Tibial nerve (tissue), 4 donors: ENCODE measurements around the gene STRIT1.

ENCODE experiments used
- CTCF ChIP-seq, 5 experiments: fragments of 200-600 bp in 3 of 5; fragments of 450-650 bp in 2 of 5; sonication (generic) in 3 of 5; IDR thresholded peaks; one replicate each; pipeline ENCODE4 v1.5.1; 2016 to 2019; ENCODE audit warnings: antibody characterized with exemption in 5 of 5, mild to moderate bottlenecking in 3 of 5, moderate library complexity in 2 of 5
- EP300 ChIP-seq, 2 donors: sonication (generic); formaldehyde crosslinking; IDR thresholded peaks; one replicate each; pipeline ENCODE4 v1.6.1; 2017; ENCODE audit warnings: antibody characterized with exemption in 2 of 2, mild to moderate bottlenecking in 1 of 2
- POLR2A ChIP-seq, 2 donors: fragments of 450-650 bp; IDR thresholded peaks; one replicate each; pipeline ENCODE4 v1.6.1; 2017; ENCODE audit warnings: antibody characterized with exemption in 2 of 2, mild to moderate bottlenecking in 2 of 2, moderate library complexity in 2 of 2

DNA sequence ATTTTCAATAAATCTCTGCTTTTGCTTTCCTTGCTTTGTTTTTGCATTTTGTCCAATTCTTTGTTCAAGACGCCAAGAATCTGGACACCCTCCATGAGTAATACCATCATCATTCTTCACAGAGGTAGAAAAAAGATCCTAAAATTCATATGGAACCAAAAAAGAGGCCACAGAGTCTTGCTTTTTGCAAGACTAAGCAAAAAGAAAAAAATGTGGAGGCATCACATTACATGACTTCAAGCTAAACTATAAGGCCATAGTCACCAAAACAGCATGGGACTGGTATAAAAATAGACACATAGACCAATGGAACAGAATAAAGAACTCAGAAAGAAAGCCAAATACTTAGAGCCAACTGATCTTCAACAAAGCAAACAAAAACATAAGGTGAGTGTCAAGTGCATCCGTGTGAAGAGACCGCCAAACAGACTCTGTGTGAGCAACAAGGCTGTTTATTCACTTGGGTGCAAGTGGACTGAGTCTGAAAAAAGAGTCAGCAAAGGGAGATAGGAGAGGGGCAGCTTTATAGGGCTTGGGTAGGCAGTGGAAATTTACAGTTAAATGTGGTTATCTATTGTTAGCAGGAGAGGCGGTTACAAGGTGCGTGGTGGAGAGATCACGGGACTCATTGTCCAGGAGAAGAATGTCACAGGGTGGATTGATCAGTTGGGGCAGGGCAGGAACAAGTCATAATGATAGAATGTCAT is 10.9 kb downstream of the STRIT1 start:
- TF ChIP-seq POLR2A (IDR thresholded peaks at IDR 0.05) = no peak
- no peak for TF ChIP-seq CTCF (IDR thresholded peaks at IDR 0.05)
- TF ChIP-seq EP300 (IDR thresholded peaks at IDR 0.05) = no peak
